ENCODE data around the gene FARP1. TPM values are rescaled to one million over a fixed set of nuclear protein-coding genes. Genes with fewer than 3 reads are reported as not detected.

FARP1 gene
- total and polyA plus RNA-seq, 2 of the 13 experiments (the other 11 are each of a cell fraction or from before 2014, with no cell fraction given), result 70.6 to 126 TPM

- TF ChIP-seq, protein P1, sequence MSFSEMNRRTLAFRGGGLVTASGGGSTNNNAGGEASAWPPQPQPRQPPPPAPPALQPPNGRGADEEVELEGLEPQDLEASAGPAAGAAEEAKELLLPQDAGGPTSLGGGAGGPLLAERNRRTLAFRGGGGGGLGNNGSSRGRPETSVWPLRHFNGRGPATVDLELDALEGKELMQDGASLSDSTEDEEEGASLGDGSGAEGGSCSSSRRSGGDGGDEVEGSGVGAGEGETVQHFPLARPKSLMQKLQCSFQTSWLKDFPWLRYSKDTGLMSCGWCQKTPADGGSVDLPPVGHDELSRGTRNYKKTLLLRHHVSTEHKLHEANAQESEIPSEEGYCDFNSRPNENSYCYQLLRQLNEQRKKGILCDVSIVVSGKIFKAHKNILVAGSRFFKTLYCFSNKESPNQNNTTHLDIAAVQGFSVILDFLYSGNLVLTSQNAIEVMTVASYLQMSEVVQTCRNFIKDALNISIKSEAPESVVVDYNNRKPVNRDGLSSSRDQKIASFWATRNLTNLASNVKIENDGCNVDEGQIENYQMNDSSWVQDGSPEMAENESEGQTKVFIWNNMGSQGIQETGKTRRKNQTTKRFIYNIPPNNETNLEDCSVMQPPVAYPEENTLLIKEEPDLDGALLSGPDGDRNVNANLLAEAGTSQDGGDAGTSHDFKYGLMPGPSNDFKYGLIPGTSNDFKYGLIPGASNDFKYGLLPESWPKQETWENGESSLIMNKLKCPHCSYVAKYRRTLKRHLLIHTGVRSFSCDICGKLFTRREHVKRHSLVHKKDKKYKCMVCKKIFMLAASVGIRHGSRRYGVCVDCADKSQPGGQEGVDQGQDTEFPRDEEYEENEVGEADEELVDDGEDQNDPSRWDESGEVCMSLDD (CRISPR knock-in tag; IDR thresholded peaks at IDR 0.05; ENCODE audit: borderline replicate concordance), result no peak
- TF ChIP-seq, protein P2, sequence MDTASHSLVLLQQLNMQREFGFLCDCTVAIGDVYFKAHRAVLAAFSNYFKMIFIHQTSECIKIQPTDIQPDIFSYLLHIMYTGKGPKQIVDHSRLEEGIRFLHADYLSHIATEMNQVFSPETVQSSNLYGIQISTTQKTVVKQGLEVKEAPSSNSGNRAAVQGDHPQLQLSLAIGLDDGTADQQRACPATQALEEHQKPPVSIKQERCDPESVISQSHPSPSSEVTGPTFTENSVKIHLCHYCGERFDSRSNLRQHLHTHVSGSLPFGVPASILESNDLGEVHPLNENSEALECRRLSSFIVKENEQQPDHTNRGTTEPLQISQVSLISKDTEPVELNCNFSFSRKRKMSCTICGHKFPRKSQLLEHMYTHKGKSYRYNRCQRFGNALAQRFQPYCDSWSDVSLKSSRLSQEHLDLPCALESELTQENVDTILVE (CRISPR knock-in tag; IDR thresholded peaks at IDR 0.05), result peak; percentile 39; the same call in 1 of the 2 replicates
- TF ChIP-seq ZSCAN5A (CRISPR knock-in tag; IDR thresholded peaks at IDR 0.05; ENCODE audit: borderline replicate concordance) (peak; percentile 41; the same call in 1 of the 2 replicates), RORA (CRISPR knock-in tag; IDR thresholded peaks at IDR 0.05) (no peak), ZNF816 (CRISPR knock-in tag; IDR thresholded peaks at IDR 0.05; ENCODE audit: borderline replicate concordance) (no peak), BCL3 (CRISPR knock-in tag; IDR thresholded peaks at IDR 0.05) (0 out of 2 replicates have a peak, but pooled peaks have one; percentile 46), ISX (CRISPR knock-in tag; conservative IDR thresholded peaks at IDR 0.05) (no peak), BRCA1 (CRISPR knock-in tag; IDR thresholded peaks at IDR 0.05) (no peak), ARNTL (CRISPR knock-in tag; IDR thresholded peaks at IDR 0.05) (0 out of 2 replicates have a peak, but pooled peaks have one; percentile 42), ARID5B (CRISPR knock-in tag; IDR thresholded peaks at IDR 0.05) (peak; percentile 46), CENPBD1 (CRISPR knock-in tag; IDR thresholded peaks at IDR 0.05; ENCODE audit: borderline replicate concordance, low read depth) (no peak), HES4 (CRISPR knock-in tag; IDR thresholded peaks at IDR 0.05; ENCODE audit: borderline replicate concordance) (0 out of 2 replicates have a peak, but pooled peaks have one; percentile 35), GATAD2A (CRISPR knock-in tag; IDR thresholded peaks at IDR 0.05) (peak; percentile 55), ZNF292 (CRISPR knock-in tag; IDR thresholded peaks at IDR 0.05; ENCODE audit: borderline replicate concordance, low read depth) (peak; percentile 53; the same call in 1 of the 2 replicates)
- TF ChIP-seq, protein P3, sequence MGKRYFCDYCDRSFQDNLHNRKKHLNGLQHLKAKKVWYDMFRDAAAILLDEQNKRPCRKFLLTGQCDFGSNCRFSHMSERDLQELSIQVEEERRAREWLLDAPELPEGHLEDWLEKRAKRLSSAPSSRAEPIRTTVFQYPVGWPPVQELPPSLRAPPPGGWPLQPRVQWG (CRISPR knock-in tag; IDR thresholded peaks at IDR 0.05; ENCODE audit: borderline replicate concordance, low read depth), result no peak
Observed at GRCh38 chr13:98484289-98485219, 341.7 kb downstream of the FARP1 start (continued).

All from HepG2 (cell line).